DMS53 treated with DMSO at 0.1 percent for 48 hours (cell line): ENCODE results near the gene PCDHGB7.
"Not testable (repeated sequence)": the region's sequence is repeated elsewhere in the genome, so short reads cannot be mapped to it uniquely, and the experiment has no call there.

Source experiments
- DNase-seq: peaks from one replicate; lab custom pipeline; 2025; ENCODE audit not compliant: unreplicated experiment; lab: John Stamatoyannopoulos, UW

Gene PCDHGB7

GRCh38 chr5:141417494-141418172, at the start of gene PCDHGB7:
PCDHGB7 (plus strand) TSS chr5:141417677; CDS start chr5:141417860, 183 bp downstream.
- DNase-seq, result peak; percentile 67

GRCh38 chr5:141369994-141370848, 47.3 kb upstream of the PCDHGB7 start, which contains the start of gene PCDHGB3:
PCDHGB3 (plus strand) TSS chr5:141370242; CDS start chr5:141370395, 153 bp downstream.
- DNase-seq, result peak; percentile 10

- DNase-seq, result no peak
Measured at GRCh38 chr5:141371572-141372475, 45.7 kb upstream of the PCDHGB7 start.

- DNase-seq, result peak; percentile 12
Measured at GRCh38 chr5:141373673-141374317, 43.7 kb upstream of the PCDHGB7 start, which contains the start of gene PCDHGA6. PCDHGA6 (plus strand) TSS chr5:141373891; CDS start chr5:141374084, 193 bp downstream.

GRCh38 chr5:141374627-141375026, 42.9 kb upstream of the PCDHGB7 start:
- no peak for DNase-seq

GRCh38 chr5:141375444-141376155, 41.9 kb upstream of the PCDHGB7 start:
- DNase-seq, result not testable (repeated sequence)

GRCh38 chr5:141382469-141383294, 34.8 kb upstream of the PCDHGB7 start, which contains the start of gene PCDHGA7:
PCDHGA7 (plus strand) TSS chr5:141382742; CDS start chr5:141382900, 158 bp downstream.
- peak; percentile 24 for DNase-seq

- no peak for DNase-seq
Measured at GRCh38 chr5:141383345-141383744, 34.1 kb upstream of the PCDHGB7 start.

GRCh38 chr5:141384471-141385267, 32.8 kb upstream of the PCDHGB7 start:
- DNase-seq, result no peak

GRCh38 chr5:141387557-141388311, 29.7 kb upstream of the PCDHGB7 start, which contains the start of gene PCDHGB4:
PCDHGB4 (plus strand) TSS chr5:141387698; CDS start chr5:141387885, 187 bp downstream.
- DNase-seq, result peak; percentile 59

- no peak for DNase-seq
Measured at GRCh38 chr5:141388661-141389060, 28.8 kb upstream of the PCDHGB7 start.

GRCh38 chr5:141389153-141390042, 28.1 kb upstream of the PCDHGB7 start:
- DNase-seq, result no peak

- DNase-seq, result no peak
Measured at GRCh38 chr5:141392429-141393198, 24.9 kb upstream of the PCDHGB7 start, which contains the start of gene PCDHGA8. PCDHGA8 (plus strand) TSS chr5:141392633; CDS start chr5:141392814, 181 bp downstream.

GRCh38 chr5:141393267-141393666, 24.2 kb upstream of the PCDHGB7 start:
- no peak for DNase-seq
